Endothelial cell of umbilical vein (primary cell): ENCODE results near the gene ABAT. TPM values are rescaled to one million over a fixed set of nuclear protein-coding genes. Genes with fewer than 3 reads are reported as not detected.

ENCODE experiments used
- BruUV-seq: library from RNA; stranded (reverse); fragments of 400-500 nt; replicated peaks from 2 replicates; lab custom pipeline; 2021; lab: Mats Ljungman, UMichigan
- CTCF ChIA-PET: fragments of 300-600, 350-600 bp; sonication (Branson Sonifier 250); formaldehyde crosslinking; loops from one replicate; lab custom pipeline; 2021; ENCODE audit warnings: antibody characterized with exemption, inconsistent platforms; lab: Charles Lee
- POLR2A ChIA-PET: fragments of 300-600, 350-600 bp; sonication (Branson Sonifier 250); formaldehyde crosslinking; loops from one replicate; lab custom pipeline; 2021; ENCODE audit warnings: antibody characterized with exemption, inconsistent platforms; lab: Charles Lee
- DNase-seq: peaks from one replicate; pipeline ENCODE4 v3.0.0-alpha.2; 2011; ENCODE audit warnings: low read depth, low spot score
- FAIRE-seq: peaks from 2 replicates; lab custom pipeline; 2011; peaks lifted over from hg19 to GRCh38; lab: Jason Lieb, UNC
- H2AFZ ChIP-seq: 2 replicates; pipeline ENCODE4 v1.6.0; 2012; ENCODE audit warnings: low read depth, low read length, control low read depth, inconsistent platforms
- H3K27ac ChIP-seq: 2 replicates; pipeline ENCODE4 v1.5.1; 2011; ENCODE audit warnings: low read depth, mild to moderate bottlenecking, control low read depth, low read length, moderate library complexity; ENCODE audit not compliant: insufficient read depth
- H3K27me3 ChIP-seq, 2 experiments: 2 replicates each; pipeline versions ENCODE4 v1.6.0 to v1.6.1; 2011; ENCODE audit warnings: low read length in 2 of 2, mixed read lengths in 1 of 2; ENCODE audit not compliant: control insufficient read depth in 2 of 2, insufficient read depth in 2 of 2
- H3K36me3 ChIP-seq, 2 experiments: 2 replicates in 1 of 2; 3 replicates in 1 of 2; pipeline ENCODE4 v1.5.1; 2011; ENCODE audit warnings: low read length in 2 of 2, mild to moderate bottlenecking in 1 of 2, moderate library complexity in 1 of 2; ENCODE audit not compliant: control insufficient read depth in 2 of 2, insufficient read depth in 2 of 2; ENCODE audit errors: extremely low read depth in 1 of 2
- H3K4me1 ChIP-seq: 3 replicates; pipeline ENCODE4 v1.5.1; 2011; ENCODE audit warnings: mild to moderate bottlenecking, low read length; ENCODE audit not compliant: control insufficient read depth, insufficient read depth; ENCODE audit errors: extremely low read depth
- H3K4me2 ChIP-seq: 2 replicates; pipeline ENCODE4 v1.6.1; 2011; ENCODE audit warnings: low read length, control low read depth, mixed read lengths; ENCODE audit not compliant: insufficient read depth
- H3K4me3 ChIP-seq, 3 experiments: fragments of 200-600 bp in 1 of 3; sonication (generic), shearing (Covaris generic) in 1 of 3; replicated peaks in 1 of 3; 2 replicates each; pipeline ENCODE4 v1.5.1; 2011 to 2016; ENCODE audit warnings: control low read depth in 3 of 3, low read length in 3 of 3, mild to moderate bottlenecking in 2 of 3, inconsistent platforms in 1 of 3, low read depth in 1 of 3, moderate library complexity in 1 of 3; ENCODE audit not compliant: insufficient read depth in 1 of 3
- H3K79me2 ChIP-seq: 2 replicates; pipeline ENCODE4 v1.6.0; 2012; ENCODE audit warnings: low read length, inconsistent platforms; ENCODE audit not compliant: control insufficient read depth, insufficient read depth
- H3K9ac ChIP-seq: replicated peaks from 2 replicates; pipeline ENCODE3; 2011; ENCODE audit warnings: low read length, control low read depth; ENCODE audit not compliant: insufficient read depth; ENCODE audit errors: extremely low read depth
- H3K9me1 ChIP-seq: replicated peaks from 3 replicates; pipeline ENCODE4 v1.6.0; 2011; ENCODE audit warnings: mild to moderate bottlenecking, low read length; ENCODE audit not compliant: control insufficient read depth, insufficient read depth; ENCODE audit errors: extremely low read depth
- H3K9me3 ChIP-seq: replicated peaks from 2 replicates; pipeline ENCODE4 v1.5.1; 2012; ENCODE audit warnings: low read length, inconsistent platforms; ENCODE audit not compliant: control insufficient read depth, insufficient read depth
- H4K20me1 ChIP-seq: replicated peaks from 2 replicates; pipeline ENCODE3; 2011; ENCODE audit warnings: mild to moderate bottlenecking, low read length; ENCODE audit not compliant: control insufficient read depth, insufficient read depth; ENCODE audit errors: extremely low read depth
- EZH2 ChIP-seq: IDR thresholded peaks from 2 replicates; pipeline ENCODE4 v1.6.1; 2012; ENCODE audit warnings: borderline replicate concordance, low read depth, mild to moderate bottlenecking, moderate library complexity, low read length, inconsistent platforms; ENCODE audit not compliant: severe bottlenecking
- FOS ChIP-seq: IDR thresholded peaks from 2 replicates; pipeline ENCODE4 v1.6.1; 2011; ENCODE audit warnings: mild to moderate bottlenecking, low read length, moderate library complexity, borderline replicate concordance; ENCODE audit not compliant: insufficient read depth
- GATA2 ChIP-seq: IDR thresholded peaks from 2 replicates; pipeline ENCODE4 v1.7.0; 2011; ENCODE audit warnings: low read depth, mild to moderate bottlenecking, moderate library complexity, mixed read lengths, low read length; ENCODE audit not compliant: insufficient read length, insufficient read depth
- JUN ChIP-seq: IDR thresholded peaks from 2 replicates; pipeline ENCODE4 v1.6.1; 2011; ENCODE audit warnings: borderline replicate concordance, low read depth; ENCODE audit not compliant: insufficient read length, insufficient read depth
- MAX ChIP-seq: IDR thresholded peaks from 2 replicates; pipeline ENCODE4 v1.6.1; 2011; ENCODE audit not compliant: insufficient read depth, insufficient read length
- MYC ChIP-seq: IDR thresholded peaks from one replicate; pipeline ENCODE4 v1.6.1; 2011; ENCODE audit warnings: mild to moderate bottlenecking, low read depth, low read length
- POLR2A ChIP-seq: IDR thresholded peaks from 2 replicates; pipeline ENCODE4 v1.6.1; 2012; ENCODE audit warnings: low read depth, mild to moderate bottlenecking, control low read depth, low read length
- POLR2AphosphoS5 ChIP-seq: IDR thresholded peaks from 2 replicates; pipeline ENCODE4 v1.6.1; 2012; ENCODE audit warnings: low read depth, mild to moderate bottlenecking, control low read depth, low read length, moderate library complexity; ENCODE audit not compliant: insufficient read depth
- dilution Hi-C: fragments of 300-500 bp; cut with MboI; formaldehyde crosslinking; loops from one replicate; pipeline ENCODE4 v1.15.0; 2019; ENCODE audit warnings: low sequenced_read_pairs; ENCODE audit not compliant: extremely low pct_ligation_motif_present
- intact Hi-C: fragments of 100-400 bp; cut with micrococcal nuclease; formaldehyde crosslinking; loops from one replicate; pipeline ENCODE4 v1.10.0; 2022
- polyA plus RNA-seq, 4 experiments: library from polyadenylated mRNA; depleted of rRNA in 3 of 4; stranded (reverse) in 3 of 4; unstranded in 1 of 4; fragments of >200 nt; gene quantifications; 2 replicates each; pipeline versions ENCODE4 v1.2.1 to v1.2.3, GENCODE V29; 2011 to 2012; ENCODE audit warnings: missing spikeins in 1 of 4
- total RNA-seq: library from RNA; stranded (reverse); gene quantifications from 2 replicates; pipeline ENCODE4 v1.2.3, GENCODE V29; 2021
- TF ChIP-seq, protein P1 (sequence below), 2 donors: IDR thresholded peaks; 1 replicate in 1 of 2; 2 replicates in 1 of 2; pipeline ENCODE4 v1.5.1; 2011; ENCODE audit warnings: low read length in 2 of 2, mild to moderate bottlenecking in 2 of 2, moderate library complexity in 2 of 2, control low read depth in 1 of 2, inconsistent platforms in 1 of 2, low read depth in 1 of 2; ENCODE audit not compliant: insufficient read depth in 1 of 2; ENCODE audit errors: extremely low read depth in 1 of 2

ABAT gene
- total and polyA plus RNA-seq, 2 donors (not counting 3 experiments of a cell fraction or from before 2014, with no cell fraction given) = 1.3 to 1.4 TPM

DNA sequence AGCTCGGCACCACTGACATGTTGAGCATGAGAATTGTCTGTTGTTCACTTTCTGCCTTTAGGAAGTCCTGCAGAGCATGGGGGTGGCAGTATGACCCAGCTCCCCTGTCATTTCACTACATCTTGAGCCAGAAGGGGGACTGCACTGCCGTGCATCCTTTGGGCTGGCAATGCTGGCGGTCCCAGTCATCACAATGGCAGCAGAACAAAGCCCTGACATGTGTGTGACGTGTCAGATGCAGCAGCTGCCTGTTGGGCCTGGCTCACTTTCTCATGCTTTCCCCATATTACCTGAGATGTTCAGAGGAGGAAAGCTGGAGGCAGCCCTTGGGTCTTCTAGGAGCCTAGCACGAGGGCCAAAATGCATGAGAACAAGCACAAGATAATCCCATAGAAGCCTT is 6.3 kb upstream of the ABAT start:
- CTCF ChIA-PET = interaction anchor here (0.8 to 3.6 kb wide), 5 partner anchors 12 to 341 kb away, joined by 3 to 22 read pairs (median 4); no protein-coding TSS in a partner anchor
- Histone ChIP-seq H3K79me2 (no peaks in the 10 kb centered on the region), H3K9me1 (no peaks in the 10 kb centered on the region), H3K4me2 (no peak overlapping the region), H3K36me3 (no peaks in the 10 kb centered on the region), H3K9me3 (no peaks in the 10 kb centered on the region), H3K4me1 (no peaks in the 10 kb centered on the region), H3K27me3 (no peaks in the 10 kb centered on the region), H3K27ac (no peak overlapping the region), H4K20me1 (no peaks in the 10 kb centered on the region), H2AFZ (no peak overlapping the region), H3K9ac (no peak overlapping the region), H3K4me3 (no peak overlapping the region)
- FAIRE-seq = no peak
- no TSS peak for BruUV-seq
- dilution Hi-C loops (no loop called here), intact Hi-C loops (no loop called here)
- TF ChIP-seq, protein P1, sequence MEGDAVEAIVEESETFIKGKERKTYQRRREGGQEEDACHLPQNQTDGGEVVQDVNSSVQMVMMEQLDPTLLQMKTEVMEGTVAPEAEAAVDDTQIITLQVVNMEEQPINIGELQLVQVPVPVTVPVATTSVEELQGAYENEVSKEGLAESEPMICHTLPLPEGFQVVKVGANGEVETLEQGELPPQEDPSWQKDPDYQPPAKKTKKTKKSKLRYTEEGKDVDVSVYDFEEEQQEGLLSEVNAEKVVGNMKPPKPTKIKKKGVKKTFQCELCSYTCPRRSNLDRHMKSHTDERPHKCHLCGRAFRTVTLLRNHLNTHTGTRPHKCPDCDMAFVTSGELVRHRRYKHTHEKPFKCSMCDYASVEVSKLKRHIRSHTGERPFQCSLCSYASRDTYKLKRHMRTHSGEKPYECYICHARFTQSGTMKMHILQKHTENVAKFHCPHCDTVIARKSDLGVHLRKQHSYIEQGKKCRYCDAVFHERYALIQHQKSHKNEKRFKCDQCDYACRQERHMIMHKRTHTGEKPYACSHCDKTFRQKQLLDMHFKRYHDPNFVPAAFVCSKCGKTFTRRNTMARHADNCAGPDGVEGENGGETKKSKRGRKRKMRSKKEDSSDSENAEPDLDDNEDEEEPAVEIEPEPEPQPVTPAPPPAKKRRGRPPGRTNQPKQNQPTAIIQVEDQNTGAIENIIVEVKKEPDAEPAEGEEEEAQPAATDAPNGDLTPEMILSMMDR (IDR thresholded peaks at IDR 0.05; ENCODE audit: extremely low read depth in 1 of 2, insufficient read depth in 1 of 2, low read depth in 1 of 2, low read length in 2 of 2) = no peak
- TF ChIP-seq JUN = no peak
- TF ChIP-seq MYC = no peak
- no peak for TF ChIP-seq MAX
- TF ChIP-seq POLR2A = no peak
- TF ChIP-seq POLR2AphosphoS5 = no peak
- no peak for TF ChIP-seq EZH2
- no peak for TF ChIP-seq GATA2
- no peak for TF ChIP-seq FOS
- POLR2A ChIA-PET = no interaction called here
- no peak for DNase-seq
